ENCODE results near the gene MMP12.
"Not testable (repeated sequence)": the region's sequence is repeated elsewhere in the genome, so short reads cannot be mapped to it uniquely, and the experiment has no call there.

Gene MMP12

DNA sequence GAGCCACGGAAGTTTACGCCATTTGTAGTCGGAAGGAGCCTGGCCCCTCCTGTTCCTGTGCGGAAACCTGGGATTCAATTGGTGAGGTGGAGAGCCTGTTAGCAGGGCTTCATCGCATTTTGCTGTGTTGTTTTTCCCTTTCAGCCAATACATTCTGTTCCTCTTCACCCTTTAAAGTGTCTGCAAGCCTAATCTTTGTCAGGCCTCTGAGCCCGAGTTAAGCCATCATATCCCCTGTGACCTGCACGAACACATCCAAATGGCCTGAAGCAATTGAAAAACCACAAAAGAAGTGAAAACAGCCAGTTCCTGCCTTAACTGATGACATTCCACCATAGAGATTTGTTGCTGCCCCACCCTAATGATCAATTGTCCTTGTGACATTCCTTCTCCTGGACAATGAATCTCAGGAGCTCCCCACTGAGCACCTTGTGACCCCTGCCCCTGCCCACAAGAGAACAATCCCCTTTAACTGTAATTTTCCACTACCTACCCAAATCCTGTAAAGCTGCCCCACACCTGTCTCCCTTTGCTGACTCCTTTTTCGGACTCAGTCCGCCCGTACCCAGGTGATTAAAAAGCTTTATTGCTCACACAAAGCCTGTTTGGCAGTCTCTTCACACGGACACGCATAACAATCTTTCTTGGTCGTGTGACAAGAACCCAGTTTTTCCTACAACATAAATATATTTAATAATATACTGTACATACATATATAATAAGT, 37.1 kb upstream of the MMP12 start:
- TF ChIP-seq, protein P1, sequence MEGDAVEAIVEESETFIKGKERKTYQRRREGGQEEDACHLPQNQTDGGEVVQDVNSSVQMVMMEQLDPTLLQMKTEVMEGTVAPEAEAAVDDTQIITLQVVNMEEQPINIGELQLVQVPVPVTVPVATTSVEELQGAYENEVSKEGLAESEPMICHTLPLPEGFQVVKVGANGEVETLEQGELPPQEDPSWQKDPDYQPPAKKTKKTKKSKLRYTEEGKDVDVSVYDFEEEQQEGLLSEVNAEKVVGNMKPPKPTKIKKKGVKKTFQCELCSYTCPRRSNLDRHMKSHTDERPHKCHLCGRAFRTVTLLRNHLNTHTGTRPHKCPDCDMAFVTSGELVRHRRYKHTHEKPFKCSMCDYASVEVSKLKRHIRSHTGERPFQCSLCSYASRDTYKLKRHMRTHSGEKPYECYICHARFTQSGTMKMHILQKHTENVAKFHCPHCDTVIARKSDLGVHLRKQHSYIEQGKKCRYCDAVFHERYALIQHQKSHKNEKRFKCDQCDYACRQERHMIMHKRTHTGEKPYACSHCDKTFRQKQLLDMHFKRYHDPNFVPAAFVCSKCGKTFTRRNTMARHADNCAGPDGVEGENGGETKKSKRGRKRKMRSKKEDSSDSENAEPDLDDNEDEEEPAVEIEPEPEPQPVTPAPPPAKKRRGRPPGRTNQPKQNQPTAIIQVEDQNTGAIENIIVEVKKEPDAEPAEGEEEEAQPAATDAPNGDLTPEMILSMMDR (IDR thresholded peaks at IDR 0.05; ENCODE audit: insufficient read depth, missing control alignments): no peak
- DNase-seq (ENCODE audit: insufficient read length, low spot score) (no peak), FAIRE-seq (no peak)

- not testable (repeated sequence) for FAIRE-seq; DNase-seq (ENCODE audit: insufficient read length, low spot score)
Observed at GRCh38 chr11:102905848-102906247, 31.1 kb upstream of the MMP12 start.

DNA sequence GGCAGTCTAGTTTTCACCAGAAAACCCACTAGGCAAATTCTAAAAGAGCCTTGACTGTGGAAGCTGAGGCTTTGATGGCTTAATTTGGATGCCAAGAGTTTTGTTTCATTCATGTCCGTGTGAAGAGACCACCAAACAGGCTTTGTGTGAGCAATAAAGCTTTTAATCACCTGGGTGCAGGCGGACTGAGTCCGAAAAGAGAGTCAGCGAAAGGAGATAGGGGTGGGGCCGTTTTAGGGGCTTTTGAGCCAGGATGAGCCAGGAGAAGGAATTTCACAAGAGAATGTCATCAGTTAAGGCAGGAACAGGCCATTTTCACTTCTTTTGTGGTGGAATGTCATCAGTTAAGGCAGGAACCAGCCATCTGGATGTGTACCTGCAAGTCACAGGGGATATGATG, 29.1 kb upstream of the MMP12 start:
- not testable (repeated sequence) for DNase-seq (ENCODE audit: insufficient read length, low spot score); FAIRE-seq

DNA sequence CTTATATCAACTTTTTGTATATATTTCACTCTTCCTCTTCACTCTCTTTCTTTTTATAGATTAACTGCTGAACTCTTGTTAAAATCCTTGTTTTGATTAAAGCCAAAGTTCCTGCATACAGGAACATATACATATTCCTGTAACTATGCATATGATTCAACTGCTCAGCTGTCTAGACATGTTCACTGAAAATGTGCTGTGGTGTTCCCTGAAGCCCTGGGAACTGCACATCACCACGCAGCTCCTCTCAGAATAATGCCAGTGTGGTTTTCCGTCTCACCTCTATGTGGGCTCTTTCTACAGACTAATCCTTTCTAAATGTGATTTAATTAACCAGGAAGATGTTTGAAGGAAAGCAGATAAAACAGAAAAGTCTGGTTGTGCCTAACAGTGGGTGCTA, 25.6 kb upstream of the MMP12 start:
- TF ChIP-seq, protein P1 (IDR thresholded peaks at IDR 0.05; ENCODE audit: insufficient read depth, missing control alignments): no peak
- FAIRE-seq (no peak), DNase-seq (ENCODE audit: insufficient read length, low spot score) (no peak)

DNA sequence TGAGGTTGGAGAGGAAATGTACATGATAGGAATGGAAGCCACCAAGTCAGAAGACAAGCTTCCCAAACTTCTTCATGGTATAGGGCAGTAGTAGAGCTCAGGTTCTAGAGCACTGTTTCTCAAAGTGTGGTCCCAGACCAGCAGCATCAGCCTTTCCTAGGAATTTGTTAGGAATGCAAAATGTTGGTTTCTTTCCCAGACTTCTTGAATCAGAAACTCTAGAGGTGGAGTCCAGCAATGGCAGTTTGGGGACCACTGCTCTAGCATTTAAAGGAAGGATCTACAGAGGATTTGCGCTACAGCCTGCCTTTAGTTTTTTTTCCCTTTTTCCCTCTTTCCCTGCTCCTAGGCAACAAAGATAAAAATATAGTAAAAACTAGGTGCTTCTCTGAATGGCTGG, 17.0 kb upstream of the MMP12 start:
- TF ChIP-seq, protein P1 (IDR thresholded peaks at IDR 0.05; ENCODE audit: insufficient read depth, missing control alignments): no peak
- DNase-seq (ENCODE audit: insufficient read length, low spot score) (no peak), FAIRE-seq (no peak)

- DNase-seq (ENCODE audit: insufficient read length, low spot score): no peak
- TF ChIP-seq, protein P1 (IDR thresholded peaks at IDR 0.05; ENCODE audit: insufficient read depth, missing control alignments): no peak
- FAIRE-seq: no peak
Observed at GRCh38 chr11:102886999-102887398, 12.2 kb upstream of the MMP12 start.

GRCh38 chr11:102883141-102883540, 8.4 kb upstream of the MMP12 start:
- DNase-seq (ENCODE audit: insufficient read length, low spot score) (no peak), FAIRE-seq (no peak)
- TF ChIP-seq, protein P1 (IDR thresholded peaks at IDR 0.05; ENCODE audit: insufficient read depth, missing control alignments): no peak

GRCh38 chr11:102882389-102883024, 7.7 kb upstream of the MMP12 start:
- FAIRE-seq (no peak), DNase-seq (ENCODE audit: insufficient read length, low spot score) (no peak)
- TF ChIP-seq, protein P1 (IDR thresholded peaks at IDR 0.05; ENCODE audit: insufficient read depth, missing control alignments): no peak

Measured in D721Med (cell line).